Measurements from ENCODE around the gene LIMS2.

Gene LIMS2

DNA sequence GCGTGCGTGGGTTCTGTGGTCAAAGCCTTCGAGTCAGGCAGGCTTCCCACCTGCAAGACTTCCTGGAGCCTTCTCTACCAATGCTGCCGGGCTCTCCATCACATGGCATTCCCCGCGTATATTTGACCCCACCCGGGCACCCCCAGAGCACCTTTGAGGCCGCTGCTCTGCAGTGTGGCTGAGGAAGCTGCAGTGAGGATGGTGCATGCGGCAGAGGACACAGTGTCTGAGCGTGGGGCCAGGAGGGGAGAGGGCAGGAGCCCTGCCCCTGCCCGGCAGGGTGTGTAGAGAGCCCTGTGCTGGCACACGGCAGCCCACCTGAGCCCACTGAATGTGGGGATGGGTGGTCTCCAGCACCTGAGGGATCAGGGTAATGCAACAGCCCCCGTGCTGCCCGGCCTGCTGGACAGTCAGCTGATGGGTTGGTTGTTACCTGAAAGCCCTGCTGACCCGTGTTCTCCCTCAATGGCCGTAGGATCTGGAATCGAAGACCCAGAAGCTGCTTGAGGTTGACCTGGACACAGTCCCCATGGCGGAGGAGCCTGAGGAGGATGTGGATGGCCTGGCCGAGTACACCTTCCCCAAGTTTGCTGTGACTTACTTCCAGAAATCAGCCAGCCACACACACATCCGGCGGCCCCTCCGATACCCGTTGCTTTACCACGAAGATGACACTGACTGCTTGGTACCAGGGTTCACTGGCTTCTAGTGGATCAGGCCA lies 66.1 kb downstream of the LIMS2 start:
- peaks cover 3% of the 10 kb centered on the region; the same call in 1 of the 2 replicates for H3K9me3 ChIP-seq (ENCODE audit: control insufficient read depth, insufficient read depth, low read depth, low read length)
- TF ChIP-seq HOXD13 (CRISPR knock-in tag; IDR thresholded peaks at IDR 0.05; ENCODE audit: borderline replicate concordance) (no peak), ZNF140 (tag by site-specific recombination; IDR thresholded peaks at IDR 0.05) (no peak), ZNF560 (tag by site-specific recombination; IDR thresholded peaks at IDR 0.05; ENCODE audit: borderline replicate concordance) (no peak), ZNF148 (tag by site-specific recombination; IDR thresholded peaks at IDR 0.05; ENCODE audit: borderline replicate concordance) (no peak), ZBTB21 (tag by site-specific recombination; IDR thresholded peaks at IDR 0.05) (no peak), ZBTB20 (tag by site-specific recombination; IDR thresholded peaks at IDR 0.05) (no peak), ZNF223 (tag by site-specific recombination; IDR thresholded peaks at IDR 0.05) (no peak), ZNF350 (tag by site-specific recombination; IDR thresholded peaks at IDR 0.05) (no peak), GLIS1 (tag by site-specific recombination; IDR thresholded peaks at IDR 0.05) (no peak), ZNF19 (tag by site-specific recombination; IDR thresholded peaks at IDR 0.05; ENCODE audit: low read depth) (no peak), ZNF785 (tag by site-specific recombination; IDR thresholded peaks at IDR 0.05) (no peak), ZNF133 (tag by site-specific recombination; IDR thresholded peaks at IDR 0.05) (no peak), KLF7 (tag by site-specific recombination; IDR thresholded peaks at IDR 0.05; ENCODE audit: borderline replicate concordance) (no peak)
- TF ChIP-seq, protein P1, sequence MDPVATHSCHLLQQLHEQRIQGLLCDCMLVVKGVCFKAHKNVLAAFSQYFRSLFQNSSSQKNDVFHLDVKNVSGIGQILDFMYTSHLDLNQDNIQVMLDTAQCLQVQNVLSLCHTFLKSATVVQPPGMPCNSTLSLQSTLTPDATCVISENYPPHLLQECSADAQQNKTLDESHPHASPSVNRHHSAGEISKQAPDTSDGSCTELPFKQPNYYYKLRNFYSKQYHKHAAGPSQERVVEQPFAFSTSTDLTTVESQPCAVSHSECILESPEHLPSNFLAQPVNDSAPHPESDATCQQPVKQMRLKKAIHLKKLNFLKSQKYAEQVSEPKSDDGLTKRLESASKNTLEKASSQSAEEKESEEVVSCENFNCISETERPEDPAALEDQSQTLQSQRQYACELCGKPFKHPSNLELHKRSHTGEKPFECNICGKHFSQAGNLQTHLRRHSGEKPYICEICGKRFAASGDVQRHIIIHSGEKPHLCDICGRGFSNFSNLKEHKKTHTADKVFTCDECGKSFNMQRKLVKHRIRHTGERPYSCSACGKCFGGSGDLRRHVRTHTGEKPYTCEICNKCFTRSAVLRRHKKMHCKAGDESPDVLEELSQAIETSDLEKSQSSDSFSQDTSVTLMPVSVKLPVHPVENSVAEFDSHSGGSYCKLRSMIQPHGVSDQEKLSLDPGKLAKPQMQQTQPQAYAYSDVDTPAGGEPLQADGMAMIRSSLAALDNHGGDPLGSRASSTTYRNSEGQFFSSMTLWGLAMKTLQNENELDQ (tag by site-specific recombination; IDR thresholded peaks at IDR 0.05; ENCODE audit: low read depth) = no peak
- no peaks in the 10 kb centered on the region for H3K36me3 ChIP-seq (ENCODE audit: control insufficient read depth in 2 of 2, insufficient read depth in 1 of 2, low read length in 2 of 2)
- no peak overlapping the region for H3K27ac ChIP-seq (ENCODE audit: extremely low read depth, low read depth, low read length)
- CTCF ChIA-PET = interaction anchor here (1.8 to 2.2 kb wide), 2 partner anchors 18 to 41 kb away, joined by 6 to 13 read pairs; no protein-coding TSS in a partner anchor
- POLR2A ChIA-PET = no interaction called here
- no peak overlapping the region for H3K4me3 ChIP-seq (ENCODE audit: low read depth, low read length)
- H3K4me1 ChIP-seq (ENCODE audit: control insufficient read depth, insufficient read depth, low read length) = no peaks in the 10 kb centered on the region

GRCh38 chr2:127608061-127609030 lies 67.0 kb downstream of the LIMS2 start:
- no peaks in the 10 kb centered on the region for H3K4me1 ChIP-seq (ENCODE audit: control insufficient read depth, insufficient read depth, low read length)
- ChIA-PET CTCF (interaction anchor here (0.6 to 2.2 kb wide), 3 partner anchors 17 to 30 kb away, joined by 3 to 13 read pairs (median 7); no protein-coding TSS in a partner anchor), POLR2A (no interaction called here)
- H3K4me3 ChIP-seq (ENCODE audit: low read depth, low read length) = no peak overlapping the region
- no peaks in the 10 kb centered on the region for H3K36me3 ChIP-seq (ENCODE audit: control insufficient read depth in 2 of 2, insufficient read depth in 1 of 2, low read length in 2 of 2)
- H3K27ac ChIP-seq (ENCODE audit: extremely low read depth, low read depth, low read length) = no peak overlapping the region
- no peaks in the 10 kb centered on the region; the same call in 1 of the 2 replicates for H3K9me3 ChIP-seq (ENCODE audit: control insufficient read depth, insufficient read depth, low read depth, low read length)
- TF ChIP-seq ZNF510 (tag by site-specific recombination; IDR thresholded peaks at IDR 0.05; ENCODE audit: insufficient replicate concordance) = no peak
- no peak for TF ChIP-seq WT1 (tag by site-specific recombination; IDR thresholded peaks at IDR 0.05)
- no peak for TF ChIP-seq CTCF (tag by site-specific recombination; IDR thresholded peaks at IDR 0.05)
- no peak for TF ChIP-seq ZBTB48 (tag by site-specific recombination; IDR thresholded peaks at IDR 0.05)
- TF ChIP-seq OVOL3 (tag by site-specific recombination; IDR thresholded peaks at IDR 0.05) = no peak
- no peak for TF ChIP-seq BCL11A (tag by site-specific recombination; IDR thresholded peaks at IDR 0.05; ENCODE audit: low read depth)
- no peak for TF ChIP-seq ZNF610 (tag by site-specific recombination; IDR thresholded peaks at IDR 0.05; ENCODE audit: borderline replicate concordance)
- no peak for TF ChIP-seq ZNF121 (tag by site-specific recombination; IDR thresholded peaks at IDR 0.05)
- no peak for TF ChIP-seq ZNF266 (tag by site-specific recombination; IDR thresholded peaks at IDR 0.05; ENCODE audit: low read depth)
- TF ChIP-seq ZBTB26 (tag by site-specific recombination; optimal IDR thresholded peaks at IDR 0.05) = no peak

Measured in HEK293 (cell line).